HCT116 (cell line): ENCODE measurements around the gene TNKS2. TPM values are rescaled to one million over a fixed set of nuclear protein-coding genes. Genes with fewer than 3 reads are reported as not detected.

Source experiments
- ATAC-seq: fragments of 200-7000 bp; cut with Tn5 transposase; 2 replicates; pipeline ENCODE4 v1.9.1; 2020; ENCODE audit warnings: mild to moderate bottlenecking, moderate library complexity
- BruUV-seq: library from RNA; stranded (reverse); fragments of 400-500 nt; replicated peaks from 2 replicates; lab custom pipeline; 2021; lab: Mats Ljungman, UMichigan
- CTCF ChIA-PET: fragments of 300-600 bp; sonication (Branson Sonifier 250); formaldehyde crosslinking; loops from one replicate; lab custom pipeline; 2021; ENCODE audit warnings: antibody characterized with exemption; lab: Charles Lee
- POLR2A ChIA-PET: fragments of 300-600, 350-600 bp; sonication (Branson Sonifier 250); formaldehyde crosslinking; loops from one replicate; lab custom pipeline; 2021; ENCODE audit warnings: antibody characterized with exemption; lab: Charles Lee
- RAD21 ChIA-PET, 2 experiments: fragments of 300-600 bp; sonication (Branson Sonifier 250); formaldehyde crosslinking; loops; one replicate each; lab custom pipeline; 2023; ENCODE audit warnings: low total read pairs in 2 of 2; ENCODE audit not compliant: uncharacterized antibody in 2 of 2, unreplicated experiment in 2 of 2, low non-redundant PET in 1 of 2; lab: Charles Lee
- DNase-seq: peaks from one replicate; pipeline ENCODE4 v3.0.0-alpha.2; 2010; ENCODE audit warnings: low read depth, low spot score
- H2AFZ ChIP-seq: fragments of 200-600 bp; shearing (Covaris generic), sonication (generic); 2 replicates; pipeline ENCODE4 v1.6.1; 2017; ENCODE audit warnings: low read depth, mixed run types, mixed read lengths, antibody characterized with exemption, low read length; ENCODE audit not compliant: poor library complexity, severe bottlenecking
- H3K27ac ChIP-seq: 2 replicates; pipeline ENCODE4 v1.5.1; 2012; ENCODE audit warnings: low read depth, low read length
- H3K27me3 ChIP-seq: fragments of 200-600 bp; sonication (generic); 2 replicates; pipeline ENCODE4 v1.6.1; 2016; ENCODE audit warnings: mixed run types, low read length, mixed read lengths; ENCODE audit not compliant: insufficient read depth
- H3K36me3 ChIP-seq, 2 experiments: fragments of 200-500 bp in 1 of 2; fragments of 200-600 bp in 1 of 2; sonication (Bioruptor generic) in 1 of 2; sonication (generic) in 1 of 2; 2 replicates each; pipeline versions ENCODE4 v1.5.1 to v1.6.1; 2014 to 2016; ENCODE audit warnings: low read length in 2 of 2, inconsistent platforms in 1 of 2, mixed read lengths in 1 of 2, mixed run types in 1 of 2; ENCODE audit not compliant: insufficient read depth in 2 of 2, control insufficient read depth in 1 of 2
- H3K4me1 ChIP-seq, 2 experiments: fragments of 200-600 bp in 1 of 2; sonication (generic) in 1 of 2; 2 replicates each; pipeline versions ENCODE4 v1.5.1 to v1.6.1; 2012 to 2017; ENCODE audit warnings: low read length in 2 of 2, inconsistent platforms in 1 of 2, mild to moderate bottlenecking in 1 of 2, mixed read lengths in 1 of 2, mixed run types in 1 of 2, moderate library complexity in 1 of 2; ENCODE audit not compliant: insufficient read depth in 2 of 2, control insufficient read depth in 1 of 2
- H3K4me2 ChIP-seq: fragments of 200-600 bp; sonication (generic); 2 replicates; pipeline ENCODE4 v1.6.1; 2017; ENCODE audit warnings: mixed run types, low read length, mixed read lengths
- H3K4me3 ChIP-seq, 2 experiments: fragments of 200-600 bp in 1 of 2; sonication (generic) in 1 of 2; replicated peaks in 1 of 2; 2 replicates each; pipeline ENCODE4 v1.5.1; 2011 to 2016; ENCODE audit warnings: low read length in 2 of 2, control low read depth in 1 of 2, low read depth in 1 of 2, mild to moderate bottlenecking in 1 of 2, mixed read lengths in 1 of 2, mixed run types in 1 of 2
- H3K79me2 ChIP-seq: fragments of 200-600 bp; sonication (generic); 2 replicates; pipeline ENCODE4 v1.6.1; 2017; ENCODE audit warnings: mild to moderate bottlenecking, mixed run types, low read length, moderate library complexity, mixed read lengths; ENCODE audit not compliant: insufficient read depth
- H3K9ac ChIP-seq: fragments of 200-600 bp; sonication (generic); 2 replicates; pipeline ENCODE4 v1.6.1; 2016; ENCODE audit warnings: low read length, mixed read lengths
- H3K9me2 ChIP-seq: fragments of 200-600 bp; sonication (generic), shearing (Covaris generic); 2 replicates; pipeline ENCODE4 v1.6.1; 2017; ENCODE audit warnings: mixed run types, mild to moderate bottlenecking, moderate library complexity; ENCODE audit not compliant: insufficient read depth
- H3K9me3 ChIP-seq, 2 experiments: fragments of 200-500 bp in 1 of 2; fragments of 200-600 bp in 1 of 2; sonication (Bioruptor generic) in 1 of 2; sonication (generic) in 1 of 2; 2 replicates each; pipeline ENCODE4 v1.6.1; 2014 to 2017; ENCODE audit warnings: low read length in 2 of 2, mixed read lengths in 2 of 2, inconsistent platforms in 1 of 2, low read depth in 1 of 2, mild to moderate bottlenecking in 1 of 2, mixed run types in 1 of 2, moderate library complexity in 1 of 2; ENCODE audit not compliant: control insufficient read depth in 1 of 2, insufficient read depth in 1 of 2
- H4K20me1 ChIP-seq: fragments of 200-600 bp; sonication (generic), shearing (Covaris generic); 2 replicates; pipeline ENCODE4 v1.6.1; 2017; ENCODE audit warnings: mixed run types, mild to moderate bottlenecking, moderate library complexity; ENCODE audit not compliant: insufficient read depth
- CBX3 ChIP-seq: IDR thresholded peaks from 2 replicates; pipeline ENCODE4 v1.6.1; 2012; ENCODE audit warnings: low read depth
- CEBPB ChIP-seq: IDR thresholded peaks from 2 replicates; pipeline ENCODE4 v1.6.1; 2012; ENCODE audit warnings: low read depth
- JUND ChIP-seq: IDR thresholded peaks from 2 replicates; pipeline ENCODE4 v1.6.1; 2012
- RAD21 ChIP-seq: IDR thresholded peaks from 2 replicates; pipeline ENCODE4 v1.6.1; 2012; ENCODE audit warnings: low read depth, mild to moderate bottlenecking
- SIN3A ChIP-seq: IDR thresholded peaks from 2 replicates; pipeline ENCODE4 v1.6.1; 2012; ENCODE audit warnings: low read depth
- SP1 ChIP-seq: IDR thresholded peaks from 2 replicates; pipeline ENCODE4 v1.6.1; 2012; ENCODE audit warnings: low read depth
- SRF ChIP-seq: IDR thresholded peaks from 2 replicates; pipeline ENCODE4 v1.6.1; 2012; ENCODE audit warnings: low read depth
- TCF7L2 ChIP-seq: IDR thresholded peaks from 2 replicates; pipeline ENCODE4 v1.7.0; 2011; ENCODE audit warnings: borderline replicate concordance, inconsistent platforms; ENCODE audit not compliant: insufficient read depth, insufficient read length; ENCODE audit errors: extremely low read depth
- YY1 ChIP-seq: IDR thresholded peaks from 2 replicates; pipeline ENCODE4 v1.6.1; 2011; ENCODE audit warnings: low read length, low read depth, moderate library complexity, mild to moderate bottlenecking; ENCODE audit not compliant: insufficient replicate concordance; ENCODE audit errors: extremely low read depth
- ZFX ChIP-seq: fragments of 450-650 bp; IDR thresholded peaks from 2 replicates; pipeline ENCODE4 v1.6.1; 2017
- intact Hi-C: fragments of 100-400 bp; cut with micrococcal nuclease; formaldehyde crosslinking; loops from 2 replicates; pipeline ENCODE4 v1.10.0; 2022
- total RNA-seq: library from RNA; stranded (reverse); gene quantifications from one replicate; pipeline ENCODE4 v1.2.1, GENCODE V29; 2021; ENCODE audit not compliant: unreplicated experiment
- TF ChIP-seq, protein P1 (sequence below): IDR thresholded peaks from 2 replicates; pipeline ENCODE4 v1.6.1; 2012; ENCODE audit warnings: low read depth
- TF ChIP-seq, protein P2 (sequence below): IDR thresholded peaks from 2 replicates; pipeline ENCODE4 v1.6.1; 2012
- TF ChIP-seq, protein P3 (sequence below): IDR thresholded peaks from 2 replicates; pipeline ENCODE4 v1.6.1; 2012

Gene TNKS2
- total RNA-seq, 1 experiment from 2014 or later: 20.7 TPM

DNA sequence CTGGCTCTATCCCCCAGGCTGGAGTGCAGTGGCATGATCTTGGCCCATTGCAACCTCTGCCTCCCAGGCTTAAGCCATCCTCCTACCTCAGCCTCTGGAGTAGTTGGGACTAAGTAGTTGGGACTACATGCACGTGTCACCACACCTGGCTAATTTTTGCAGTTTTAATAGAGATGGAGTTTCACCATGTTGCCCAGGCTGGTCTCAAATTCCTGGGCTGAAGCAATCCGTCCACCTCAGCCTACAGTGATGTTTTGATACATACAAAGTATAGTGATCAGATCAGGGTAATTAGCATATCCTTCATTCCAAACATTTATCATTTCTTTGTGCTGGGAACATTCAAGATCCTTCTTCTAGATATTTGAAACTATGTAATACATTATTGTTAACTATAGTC is 22.5 kb upstream of the TNKS2 start (continued):
- TF ChIP-seq, protein P1, sequence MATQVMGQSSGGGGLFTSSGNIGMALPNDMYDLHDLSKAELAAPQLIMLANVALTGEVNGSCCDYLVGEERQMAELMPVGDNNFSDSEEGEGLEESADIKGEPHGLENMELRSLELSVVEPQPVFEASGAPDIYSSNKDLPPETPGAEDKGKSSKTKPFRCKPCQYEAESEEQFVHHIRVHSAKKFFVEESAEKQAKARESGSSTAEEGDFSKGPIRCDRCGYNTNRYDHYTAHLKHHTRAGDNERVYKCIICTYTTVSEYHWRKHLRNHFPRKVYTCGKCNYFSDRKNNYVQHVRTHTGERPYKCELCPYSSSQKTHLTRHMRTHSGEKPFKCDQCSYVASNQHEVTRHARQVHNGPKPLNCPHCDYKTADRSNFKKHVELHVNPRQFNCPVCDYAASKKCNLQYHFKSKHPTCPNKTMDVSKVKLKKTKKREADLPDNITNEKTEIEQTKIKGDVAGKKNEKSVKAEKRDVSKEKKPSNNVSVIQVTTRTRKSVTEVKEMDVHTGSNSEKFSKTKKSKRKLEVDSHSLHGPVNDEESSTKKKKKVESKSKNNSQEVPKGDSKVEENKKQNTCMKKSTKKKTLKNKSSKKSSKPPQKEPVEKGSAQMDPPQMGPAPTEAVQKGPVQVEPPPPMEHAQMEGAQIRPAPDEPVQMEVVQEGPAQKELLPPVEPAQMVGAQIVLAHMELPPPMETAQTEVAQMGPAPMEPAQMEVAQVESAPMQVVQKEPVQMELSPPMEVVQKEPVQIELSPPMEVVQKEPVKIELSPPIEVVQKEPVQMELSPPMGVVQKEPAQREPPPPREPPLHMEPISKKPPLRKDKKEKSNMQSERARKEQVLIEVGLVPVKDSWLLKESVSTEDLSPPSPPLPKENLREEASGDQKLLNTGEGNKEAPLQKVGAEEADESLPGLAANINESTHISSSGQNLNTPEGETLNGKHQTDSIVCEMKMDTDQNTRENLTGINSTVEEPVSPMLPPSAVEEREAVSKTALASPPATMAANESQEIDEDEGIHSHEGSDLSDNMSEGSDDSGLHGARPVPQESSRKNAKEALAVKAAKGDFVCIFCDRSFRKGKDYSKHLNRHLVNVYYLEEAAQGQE: no peak
- TF ChIP-seq JUND: no peak
- TF ChIP-seq TCF7L2: no peak
- TF ChIP-seq, protein P2, sequence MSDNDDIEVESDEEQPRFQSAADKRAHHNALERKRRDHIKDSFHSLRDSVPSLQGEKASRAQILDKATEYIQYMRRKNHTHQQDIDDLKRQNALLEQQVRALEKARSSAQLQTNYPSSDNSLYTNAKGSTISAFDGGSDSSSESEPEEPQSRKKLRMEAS: no peak
- TF ChIP-seq CEBPB: no peak
- no peak for TF ChIP-seq SP1
- TF ChIP-seq SIN3A: no peak
- TF ChIP-seq RAD21: no peak

DNA sequence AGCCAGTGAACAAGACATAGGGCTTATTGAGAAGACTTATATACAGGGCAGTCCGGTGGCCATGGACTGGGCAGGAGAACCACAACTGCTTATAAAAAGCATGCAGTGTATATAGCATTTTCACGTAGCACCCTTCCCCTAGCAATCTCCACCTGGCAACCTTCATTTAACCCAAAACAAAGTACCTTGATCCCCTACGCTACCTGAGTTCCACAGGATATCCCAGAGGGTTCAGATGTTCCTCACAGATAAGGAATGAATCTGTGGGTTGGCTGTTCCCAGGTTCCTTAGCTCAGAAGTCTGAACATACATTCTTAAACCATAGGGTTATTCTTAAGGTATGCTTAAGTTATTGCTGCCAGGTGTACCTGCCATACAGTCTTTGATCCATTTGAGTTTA is 22.0 kb upstream of the TNKS2 start:
- Histone ChIP-seq H3K9me3 (no peaks in the 10 kb centered on the region), H3K4me1 (no peaks in the 10 kb centered on the region), H3K27me3 (no peaks in the 10 kb centered on the region), H2AFZ (no peak overlapping the region), H3K79me2 (no peaks in the 10 kb centered on the region), H4K20me1 (no peaks in the 10 kb centered on the region), H3K4me2 (no peak overlapping the region), H3K27ac (no peak overlapping the region), H3K9me2 (no peaks in the 10 kb centered on the region), H3K36me3 (no peaks in the 10 kb centered on the region), H3K4me3 (no peak overlapping the region), H3K9ac (no peak overlapping the region)
- intact Hi-C loops: no loop called here
- ATAC-seq (no peak), DNase-seq (no peak)
- TF ChIP-seq YY1 (no peak), ZFX (no peak), CBX3 (no peak), RAD21 (no peak), SRF (no peak)
- TF ChIP-seq, protein P3, sequence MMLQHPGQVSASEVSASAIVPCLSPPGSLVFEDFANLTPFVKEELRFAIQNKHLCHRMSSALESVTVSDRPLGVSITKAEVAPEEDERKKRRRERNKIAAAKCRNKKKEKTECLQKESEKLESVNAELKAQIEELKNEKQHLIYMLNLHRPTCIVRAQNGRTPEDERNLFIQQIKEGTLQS: no peak
- TF ChIP-seq, protein P1: no peak
- BruUV-seq: no TSS peak
- RAD21 ChIA-PET: no interaction called here
- CTCF ChIA-PET: no interaction called here
- POLR2A ChIA-PET: no interaction called here
